ENCODE results near the gene USP17L21.
"Not testable (repeated sequence)": the region's sequence is repeated elsewhere in the genome, so short reads cannot be mapped to it uniquely, and the experiment has no call there.

DNA sequence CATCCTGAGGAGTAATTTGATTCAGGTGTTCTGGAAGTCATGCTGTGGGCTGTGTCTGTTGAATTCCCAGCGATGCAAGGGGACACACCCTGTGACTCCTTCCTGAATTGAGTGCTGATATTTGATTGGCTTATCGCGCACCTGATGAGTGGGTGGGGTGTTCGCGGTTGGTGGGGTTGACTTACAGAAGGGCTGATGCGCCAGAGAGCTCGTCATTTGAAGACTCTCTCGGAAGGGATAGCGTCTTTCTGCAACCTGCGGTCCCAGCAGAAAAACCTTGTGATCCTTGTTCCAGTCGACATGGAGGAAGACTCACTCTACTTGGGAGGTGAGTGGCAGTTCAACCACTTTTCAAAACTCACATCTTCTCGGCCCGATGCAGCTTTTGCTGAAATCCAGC lies 42.8 kb upstream of the USP17L21 start, which contains the start of gene USP17L12:
- TF ChIP-seq, protein P1, sequence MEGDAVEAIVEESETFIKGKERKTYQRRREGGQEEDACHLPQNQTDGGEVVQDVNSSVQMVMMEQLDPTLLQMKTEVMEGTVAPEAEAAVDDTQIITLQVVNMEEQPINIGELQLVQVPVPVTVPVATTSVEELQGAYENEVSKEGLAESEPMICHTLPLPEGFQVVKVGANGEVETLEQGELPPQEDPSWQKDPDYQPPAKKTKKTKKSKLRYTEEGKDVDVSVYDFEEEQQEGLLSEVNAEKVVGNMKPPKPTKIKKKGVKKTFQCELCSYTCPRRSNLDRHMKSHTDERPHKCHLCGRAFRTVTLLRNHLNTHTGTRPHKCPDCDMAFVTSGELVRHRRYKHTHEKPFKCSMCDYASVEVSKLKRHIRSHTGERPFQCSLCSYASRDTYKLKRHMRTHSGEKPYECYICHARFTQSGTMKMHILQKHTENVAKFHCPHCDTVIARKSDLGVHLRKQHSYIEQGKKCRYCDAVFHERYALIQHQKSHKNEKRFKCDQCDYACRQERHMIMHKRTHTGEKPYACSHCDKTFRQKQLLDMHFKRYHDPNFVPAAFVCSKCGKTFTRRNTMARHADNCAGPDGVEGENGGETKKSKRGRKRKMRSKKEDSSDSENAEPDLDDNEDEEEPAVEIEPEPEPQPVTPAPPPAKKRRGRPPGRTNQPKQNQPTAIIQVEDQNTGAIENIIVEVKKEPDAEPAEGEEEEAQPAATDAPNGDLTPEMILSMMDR (conservative IDR thresholded peaks at IDR 0.05; ENCODE audit: low read depth, low read length) = not testable (repeated sequence)
- not testable (repeated sequence) for TF ChIP-seq EZH2 (IDR thresholded peaks at IDR 0.05; ENCODE audit: low read length, unreplicated experiment)
